ENCODE measurements around the gene PLCL1. TPM values are rescaled to one million over a fixed set of nuclear protein-coding genes. Genes with fewer than 3 reads are reported as not detected.

PLCL1 gene
- total and polyA plus RNA-seq, 3 experiments from 2014 or later: 0.70 to 2.0 (median 0.71) TPM

DNA sequence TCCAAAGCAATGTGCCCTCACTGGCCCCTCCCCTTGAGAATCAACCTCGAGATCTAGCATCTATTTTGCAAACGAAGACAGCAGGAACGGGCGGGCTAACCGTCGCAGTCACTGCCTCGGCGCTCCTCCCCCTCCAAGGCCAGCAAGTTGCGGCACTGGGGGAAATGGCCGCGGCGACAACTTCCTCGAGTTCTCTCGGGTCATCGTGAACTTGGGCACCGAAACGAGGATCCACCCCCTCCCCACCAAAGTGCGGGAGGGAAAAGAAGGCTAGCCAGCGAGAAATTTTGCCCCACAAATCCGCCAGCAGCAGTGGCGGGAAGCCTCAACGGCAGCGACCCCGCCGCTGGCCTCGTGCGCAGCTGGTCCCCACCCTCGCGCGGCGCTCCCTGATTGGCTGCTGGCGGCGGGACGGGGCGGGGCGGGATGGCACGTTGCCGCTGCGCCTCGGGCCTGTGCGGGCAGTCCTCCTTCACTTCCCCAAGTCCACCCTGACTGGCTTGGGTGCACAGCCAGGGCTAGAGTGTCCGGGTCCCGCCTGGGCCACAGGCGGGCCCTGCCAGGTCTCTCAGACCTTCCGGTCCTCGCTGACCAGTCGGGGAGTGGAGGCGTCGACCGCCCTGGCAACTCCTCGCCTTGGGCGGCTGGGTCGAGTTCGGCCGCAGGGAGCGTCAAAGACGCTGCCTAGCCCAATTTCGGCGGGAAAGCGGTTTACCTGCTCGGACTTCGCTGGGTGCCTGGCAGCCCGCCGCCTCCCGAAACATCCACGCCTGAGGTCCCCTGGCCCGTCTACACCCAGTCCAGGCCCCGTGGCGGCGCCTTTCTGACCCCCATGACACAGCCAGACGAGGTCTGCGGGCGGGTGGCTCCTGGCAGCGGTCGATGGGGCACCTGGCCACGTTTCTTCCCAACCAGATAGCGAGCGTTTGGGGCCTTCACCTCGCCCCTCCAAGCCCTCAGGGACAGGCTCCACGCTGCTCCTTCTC is 19.1 kb upstream of the PLCL1 start, which contains the start of gene BOLL:
BOLL (minus strand) TSS at position 364 of the 986 bp plus-strand sequence. CDS start 3,469 bp downstream, outside the sequence.
- peaks cover 20 to 36% of the 10 kb centered on the region in 2 donors for H3K27me3 Mint-ChIP-seq
- H3K4me3 Mint-ChIP-seq: peak within 1 kb of the TSS; percentile 60 to 79 (median 72)
- ChIA-PET POLR2A (no interaction called here), CTCF (interaction anchor here (2.1 kb wide), 1 partner anchor 11 kb away, joined by 4 read pairs; no protein-coding TSS in a partner anchor)
- H3K27ac ChIP-seq (ENCODE audit: low read depth, low read length): no peak within 1 kb of the TSS
- H3K9me3 Mint-ChIP-seq: no peaks in the 10 kb centered on the region
- H3K4me3 ChIP-seq (ENCODE audit: low read length): peak within 1 kb of the TSS; percentile 54
- peaks cover 4% of the 10 kb centered on the region for H3K27me3 ChIP-seq (ENCODE audit: insufficient read depth, low read length, poor library complexity, severe bottlenecking)
- H3K36me3 Mint-ChIP-seq: no peaks in the 10 kb centered on the region
- no peaks in the 10 kb centered on the region for H3K9me3 ChIP-seq (ENCODE audit: low read length)
- DNase-seq: peak in 1 of 5 donors; percentile 47
- peaks cover 0 to 2% (median 0%) of the 10 kb centered on the region in 3 donors for H3K4me1 Mint-ChIP-seq
- H3K4me1 ChIP-seq (ENCODE audit: insufficient read depth, low read length): no peaks in the 10 kb centered on the region
- H3K27ac Mint-ChIP-seq: peak within 1 kb of the TSS in 1 of 8 donors; percentile 54
- no peaks in the 10 kb centered on the region for H3K36me3 ChIP-seq (ENCODE audit: insufficient read depth, low read length)

DNA sequence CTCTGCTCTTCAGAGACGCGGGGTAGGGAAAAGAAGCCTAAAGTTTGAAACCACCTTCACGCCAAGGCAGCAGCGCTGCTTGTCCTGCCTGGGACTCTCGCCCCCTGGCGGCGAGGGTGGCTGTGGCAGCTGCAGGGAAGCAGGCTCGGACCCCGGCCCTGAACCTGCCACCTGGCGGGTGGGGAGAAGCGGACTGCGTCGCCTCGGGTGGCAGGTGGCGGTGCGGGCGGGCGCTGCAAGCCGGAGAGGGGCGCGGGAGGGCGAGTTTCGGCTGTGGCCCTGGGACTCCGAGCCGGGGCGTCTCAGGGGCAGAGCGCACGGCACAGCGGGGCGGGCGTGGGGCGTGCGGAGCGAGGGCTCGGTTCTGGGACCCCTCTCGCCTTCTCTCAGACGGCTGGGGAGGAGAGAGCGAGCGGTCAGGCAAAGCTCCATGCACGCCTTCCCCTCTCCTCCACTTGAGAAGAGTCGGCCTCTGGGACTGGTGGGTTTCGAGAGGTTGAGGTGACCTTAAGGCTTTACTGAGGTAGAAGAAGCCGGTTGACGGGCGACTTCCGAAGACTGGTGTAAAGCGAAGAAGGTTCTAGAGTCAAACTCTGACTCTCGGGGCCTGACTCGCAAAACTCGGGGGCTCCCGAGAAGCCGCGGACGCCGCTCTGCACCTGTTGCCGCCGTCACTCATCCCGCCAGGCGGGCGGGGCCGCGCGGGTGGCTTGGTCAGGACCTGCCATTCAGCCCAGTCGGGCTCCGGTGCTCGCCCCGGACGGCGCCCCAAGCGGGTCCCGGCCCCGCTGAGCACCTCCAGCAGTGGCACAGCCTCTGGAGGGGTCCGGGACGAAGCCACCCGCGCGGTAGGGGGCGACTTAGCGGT is 18.1 kb upstream of the PLCL1 start:
- Mint-ChIP-seq H3K27ac (no peak overlapping the region), H3K27me3 (peaks cover 23 to 42% of the 10 kb centered on the region in 2 donors), H3K9me3 (no peaks in the 10 kb centered on the region), H3K4me1 (peaks cover 0 to 2% (median 0%) of the 10 kb centered on the region in 3 donors), H3K36me3 (no peaks in the 10 kb centered on the region), H3K4me3 (peak overlapping the region; percentile 64 to 79 (median 72))
- peak overlapping the region; percentile 54 for H3K4me3 ChIP-seq (ENCODE audit: low read length)
- CTCF ChIA-PET: interaction anchor here (2.1 kb wide), 1 partner anchor 10 kb away, joined by 4 read pairs; no protein-coding TSS in a partner anchor
- POLR2A ChIA-PET: no interaction called here
- DNase-seq: peak; percentile 28 to 64 (median 48)
- no peak overlapping the region for H3K27ac ChIP-seq (ENCODE audit: low read depth, low read length)
- H3K27me3 ChIP-seq (ENCODE audit: insufficient read depth, low read length, poor library complexity, severe bottlenecking): peaks cover 4% of the 10 kb centered on the region
- H3K4me1 ChIP-seq (ENCODE audit: insufficient read depth, low read length): no peaks in the 10 kb centered on the region
- no peaks in the 10 kb centered on the region for H3K9me3 ChIP-seq (ENCODE audit: low read length)
- no peaks in the 10 kb centered on the region for H3K36me3 ChIP-seq (ENCODE audit: insufficient read depth, low read length)

DNA sequence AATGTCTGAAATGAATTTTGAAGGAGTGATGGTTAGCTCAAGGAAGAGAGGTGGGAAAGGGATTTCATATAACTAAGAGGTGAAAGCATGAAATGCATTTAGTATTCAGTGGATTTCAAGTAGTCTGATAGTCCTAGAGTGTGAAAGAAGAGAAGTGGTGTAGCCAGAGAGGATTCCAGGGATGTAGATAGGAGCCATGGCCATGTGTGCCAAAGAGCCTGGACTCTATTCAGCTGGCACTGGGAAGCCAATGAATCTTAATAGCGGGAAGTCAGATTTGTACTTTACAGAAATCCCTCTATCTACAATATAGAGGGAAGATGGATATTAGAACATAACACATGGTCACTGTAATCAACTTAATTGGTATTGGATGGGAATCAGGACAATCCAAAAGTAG is 10.9 kb upstream of the PLCL1 start:
- Mint-ChIP-seq H3K4me3 (no peak overlapping the region), H3K27ac (no peak overlapping the region), H3K27me3 (peaks cover 21 to 68% of the 10 kb centered on the region in 2 donors), H3K4me1 (no peaks in the 10 kb centered on the region), H3K36me3 (no peaks in the 10 kb centered on the region), H3K9me3 (no peaks in the 10 kb centered on the region)
- no peaks in the 10 kb centered on the region for H3K36me3 ChIP-seq (ENCODE audit: insufficient read depth, low read length)
- H3K27ac ChIP-seq (ENCODE audit: low read depth, low read length): no peak overlapping the region
- H3K9me3 ChIP-seq (ENCODE audit: low read length): no peaks in the 10 kb centered on the region
- H3K4me3 ChIP-seq (ENCODE audit: low read length): no peak overlapping the region
- CTCF ChIA-PET: interaction anchor here (1.3 kb wide), 1 partner anchor 503 kb away, joined by 3 read pairs; no protein-coding TSS in a partner anchor
- DNase-seq: no peak
- H3K4me1 ChIP-seq (ENCODE audit: insufficient read depth, low read length): no peaks in the 10 kb centered on the region
- no peaks in the 10 kb centered on the region for H3K27me3 ChIP-seq (ENCODE audit: insufficient read depth, low read length, poor library complexity, severe bottlenecking)
- POLR2A ChIA-PET: no interaction called here

DNA sequence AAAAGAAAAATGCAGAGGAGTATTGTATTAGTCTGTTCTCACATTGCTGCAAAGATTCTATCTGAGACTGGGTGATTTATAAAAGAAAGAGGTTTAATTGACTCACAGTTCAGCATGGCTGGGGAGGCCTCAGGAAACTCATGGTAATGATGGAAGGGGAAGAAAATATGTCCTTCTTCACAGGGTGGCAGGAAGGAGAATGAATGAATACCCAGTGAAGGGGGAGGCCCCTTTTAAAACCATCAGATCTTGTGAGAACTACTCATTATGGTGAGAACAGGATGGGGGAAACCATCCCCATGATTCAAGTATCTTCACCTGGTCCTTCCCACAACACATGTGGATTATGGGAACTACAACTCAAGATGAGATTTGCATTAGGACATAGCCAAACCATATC is 9.1 kb upstream of the PLCL1 start:
- Mint-ChIP-seq H3K36me3 (no peaks in the 10 kb centered on the region), H3K4me1 (no peaks in the 10 kb centered on the region), H3K27ac (no peak overlapping the region), H3K4me3 (no peak overlapping the region), H3K9me3 (no peaks in the 10 kb centered on the region), H3K27me3 (peaks cover 22 to 69% of the 10 kb centered on the region in 2 donors)
- POLR2A ChIA-PET: no interaction called here
- no peaks in the 10 kb centered on the region for H3K36me3 ChIP-seq (ENCODE audit: insufficient read depth, low read length)
- H3K4me3 ChIP-seq (ENCODE audit: low read length): no peak overlapping the region
- DNase-seq: no peak
- no peaks in the 10 kb centered on the region for H3K9me3 ChIP-seq (ENCODE audit: low read length)
- H3K27me3 ChIP-seq (ENCODE audit: insufficient read depth, low read length, poor library complexity, severe bottlenecking): peaks cover 6% of the 10 kb centered on the region
- no peaks in the 10 kb centered on the region for H3K4me1 ChIP-seq (ENCODE audit: insufficient read depth, low read length)
- CTCF ChIA-PET: no interaction called here
- H3K27ac ChIP-seq (ENCODE audit: low read depth, low read length): no peak overlapping the region

DNA sequence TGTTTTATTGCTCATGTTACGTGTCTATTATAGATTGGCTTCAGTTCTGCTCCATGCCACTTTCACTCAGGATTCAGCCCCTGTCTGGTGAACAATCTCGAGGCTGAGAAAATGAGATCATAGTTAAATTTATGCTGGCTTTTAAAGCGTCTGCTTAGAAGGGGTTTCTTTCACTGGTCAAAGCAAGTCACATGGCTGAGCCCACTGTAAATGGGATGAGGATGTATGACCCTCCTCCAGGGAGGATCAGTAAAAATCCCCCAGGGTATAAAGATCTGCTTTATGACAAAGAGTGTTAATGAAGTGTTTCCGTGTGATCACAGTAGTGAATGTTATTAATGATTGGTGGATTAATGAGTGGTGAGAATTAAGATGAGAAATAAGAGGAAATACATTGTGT is 6.2 kb upstream of the PLCL1 start:
- Mint-ChIP-seq H3K27me3 (peaks cover 12 to 67% of the 10 kb centered on the region in 2 donors), H3K4me3 (no peak overlapping the region), H3K4me1 (peaks cover 3 to 5% (median 4%) of the 10 kb centered on the region in 3 donors), H3K36me3 (no peaks in the 10 kb centered on the region), H3K27ac (no peak overlapping the region), H3K9me3 (no peaks in the 10 kb centered on the region)
- ChIA-PET POLR2A (no interaction called here), CTCF (no interaction called here)
- H3K27ac ChIP-seq (ENCODE audit: low read depth, low read length): no peak overlapping the region
- no peak overlapping the region for H3K4me3 ChIP-seq (ENCODE audit: low read length)
- peaks cover 2% of the 10 kb centered on the region for H3K4me1 ChIP-seq (ENCODE audit: insufficient read depth, low read length)
- no peaks in the 10 kb centered on the region for H3K9me3 ChIP-seq (ENCODE audit: low read length)
- no peak for DNase-seq
- no peaks in the 10 kb centered on the region for H3K36me3 ChIP-seq (ENCODE audit: insufficient read depth, low read length)
- H3K27me3 ChIP-seq (ENCODE audit: insufficient read depth, low read length, poor library complexity, severe bottlenecking): peaks cover 6% of the 10 kb centered on the region

DNA sequence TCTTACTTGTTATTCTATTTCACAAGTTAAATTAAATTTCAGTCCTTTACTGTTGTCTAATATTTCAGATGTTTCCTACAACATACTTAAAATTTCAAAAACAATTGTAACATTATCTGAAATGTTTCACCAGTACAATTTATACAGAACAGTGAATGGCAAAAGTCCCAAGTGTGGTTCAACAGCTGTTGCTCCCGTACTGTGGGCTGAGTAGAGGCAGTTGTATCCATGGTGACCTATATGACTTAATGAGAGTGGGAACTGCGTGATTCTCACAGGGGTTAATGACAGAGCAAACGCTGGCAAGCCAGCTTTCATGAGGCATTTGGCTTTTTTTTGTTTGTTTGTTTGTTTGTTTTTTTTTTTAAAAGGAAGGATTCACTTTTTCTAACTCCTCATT is 5.3 kb upstream of the PLCL1 start:
- Histone ChIP-seq H3K9me3 (ENCODE audit: low read length) (no peaks in the 10 kb centered on the region), H3K4me1 (ENCODE audit: insufficient read depth, low read length) (peaks cover 9% of the 10 kb centered on the region), H3K27me3 (ENCODE audit: insufficient read depth, low read length, poor library complexity, severe bottlenecking) (peaks cover 6% of the 10 kb centered on the region), H3K27ac (ENCODE audit: low read depth, low read length) (no peak overlapping the region), H3K4me3 (ENCODE audit: low read length) (no peak overlapping the region), H3K36me3 (ENCODE audit: insufficient read depth, low read length) (no peaks in the 10 kb centered on the region)
- no peaks in the 10 kb centered on the region for H3K9me3 Mint-ChIP-seq
- POLR2A ChIA-PET: no interaction called here
- no peak overlapping the region for H3K4me3 Mint-ChIP-seq
- DNase-seq: no peak
- peaks cover 8 to 10% (median 9%) of the 10 kb centered on the region in 3 donors for H3K4me1 Mint-ChIP-seq
- CTCF ChIA-PET: no interaction called here
- peaks cover 12 to 64% of the 10 kb centered on the region in 2 donors for H3K27me3 Mint-ChIP-seq
- no peaks in the 10 kb centered on the region for H3K36me3 Mint-ChIP-seq
- no peak overlapping the region for H3K27ac Mint-ChIP-seq

DNA sequence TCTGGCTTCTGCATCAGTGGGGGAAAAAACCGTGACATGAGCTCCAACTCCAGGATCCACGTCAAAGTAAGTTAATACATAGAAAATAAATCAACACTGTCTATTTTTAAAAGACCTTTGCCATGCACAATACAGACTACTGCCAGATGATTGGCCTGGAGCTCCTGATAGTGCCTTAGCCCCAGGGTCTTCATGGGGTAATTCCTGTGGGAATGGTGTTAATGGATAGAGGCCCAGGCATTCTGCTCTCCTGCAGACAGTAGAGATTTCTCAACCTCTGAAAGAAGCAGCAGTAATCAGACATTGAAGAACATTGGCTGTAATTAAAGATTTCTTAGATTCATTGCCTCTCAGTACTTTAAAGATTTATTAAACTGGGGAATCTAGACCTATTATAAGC is 4.3 kb upstream of the PLCL1 start:
- CTCF ChIA-PET: no interaction called here
- peaks cover 6% of the 10 kb centered on the region for H3K27me3 ChIP-seq (ENCODE audit: insufficient read depth, low read length, poor library complexity, severe bottlenecking)
- peaks cover 11 to 15% (median 13%) of the 10 kb centered on the region in 3 donors for H3K4me1 Mint-ChIP-seq

More for the DNA sequence above, 4.3 kb upstream of the PLCL1 start:
- peaks cover 0 to 2% (median 0%) of the 10 kb centered on the region in 3 donors for H3K36me3 Mint-ChIP-seq
- no peak overlapping the region for H3K27ac ChIP-seq (ENCODE audit: low read depth, low read length)
- no peaks in the 10 kb centered on the region for H3K9me3 Mint-ChIP-seq
- no peak for DNase-seq
- POLR2A ChIA-PET: no interaction called here
- no peak overlapping the region for H3K4me3 ChIP-seq (ENCODE audit: low read length)
- no peak overlapping the region for H3K27ac Mint-ChIP-seq
- no peak overlapping the region for H3K4me3 Mint-ChIP-seq
- no peaks in the 10 kb centered on the region for H3K36me3 ChIP-seq (ENCODE audit: insufficient read depth, low read length)
- peaks cover 15 to 60% of the 10 kb centered on the region in 2 donors for H3K27me3 Mint-ChIP-seq
- H3K9me3 ChIP-seq (ENCODE audit: low read length): no peaks in the 10 kb centered on the region
- peaks cover 11% of the 10 kb centered on the region for H3K4me1 ChIP-seq (ENCODE audit: insufficient read depth, low read length)

Data from CD8-positive, alpha-beta memory T cell (primary cell).